ENCODE measurements around the gene CXXC4. TPM values are rescaled to one million over a fixed set of nuclear protein-coding genes. Genes with fewer than 3 reads are reported as not detected.

The CXXC4 gene
- total RNA-seq, 1 experiment from 2014 or later: 0.76 TPM

GRCh38 chr4:104490096-104490769 lies 4.5 kb downstream of the CXXC4 start:
- no peaks in the 10 kb centered on the region for H3K9me2 ChIP-seq (ENCODE audit: insufficient read depth)
- no peaks in the 10 kb centered on the region for H3K36me3 ChIP-seq (ENCODE audit: low read depth)
- peak overlapping the region; percentile 80 for H3K4me2 ChIP-seq
- no peaks in the 10 kb centered on the region for H3K79me2 ChIP-seq (ENCODE audit: low read depth)
- H3K9me3 ChIP-seq (ENCODE audit: insufficient read depth, low read depth): no peaks in the 10 kb centered on the region
- no peaks in the 10 kb centered on the region for H4K20me1 ChIP-seq (ENCODE audit: insufficient read depth)
- no peak for TF ChIP-seq EZH2 (IDR thresholded peaks at IDR 0.05; ENCODE audit: low read depth)
- TF ChIP-seq, protein P1, sequence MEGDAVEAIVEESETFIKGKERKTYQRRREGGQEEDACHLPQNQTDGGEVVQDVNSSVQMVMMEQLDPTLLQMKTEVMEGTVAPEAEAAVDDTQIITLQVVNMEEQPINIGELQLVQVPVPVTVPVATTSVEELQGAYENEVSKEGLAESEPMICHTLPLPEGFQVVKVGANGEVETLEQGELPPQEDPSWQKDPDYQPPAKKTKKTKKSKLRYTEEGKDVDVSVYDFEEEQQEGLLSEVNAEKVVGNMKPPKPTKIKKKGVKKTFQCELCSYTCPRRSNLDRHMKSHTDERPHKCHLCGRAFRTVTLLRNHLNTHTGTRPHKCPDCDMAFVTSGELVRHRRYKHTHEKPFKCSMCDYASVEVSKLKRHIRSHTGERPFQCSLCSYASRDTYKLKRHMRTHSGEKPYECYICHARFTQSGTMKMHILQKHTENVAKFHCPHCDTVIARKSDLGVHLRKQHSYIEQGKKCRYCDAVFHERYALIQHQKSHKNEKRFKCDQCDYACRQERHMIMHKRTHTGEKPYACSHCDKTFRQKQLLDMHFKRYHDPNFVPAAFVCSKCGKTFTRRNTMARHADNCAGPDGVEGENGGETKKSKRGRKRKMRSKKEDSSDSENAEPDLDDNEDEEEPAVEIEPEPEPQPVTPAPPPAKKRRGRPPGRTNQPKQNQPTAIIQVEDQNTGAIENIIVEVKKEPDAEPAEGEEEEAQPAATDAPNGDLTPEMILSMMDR (conservative IDR thresholded peaks at IDR 0.05): no peak
- H3F3A ChIP-seq (ENCODE audit: insufficient read depth, low read depth): 0 out of 2 replicates have a peak, but pooled peaks cover 3% of the 10 kb centered on the region
- intact Hi-C loops (cut with micrococcal nuclease; ENCODE audit: unreplicated experiment): no loop called here
- BruUV-seq (replicated peaks): no TSS peak
- 0 out of 2 replicates have a peak overlapping the region, but pooled peaks have one; percentile 71 for H2AFZ ChIP-seq
- no peak overlapping the region for H3K27ac ChIP-seq
- ChIA-PET CTCF (no interaction called here), POLR2A (ENCODE audit: unreplicated experiment) (interaction anchor here (0.6 to 0.7 kb wide), 2 partner anchors 983 to 1094 kb away, joined by 4 read pairs; no protein-coding TSS in a partner anchor)
- H3K4me3 ChIP-seq: peak overlapping the region; percentile 63
- H3K27me3 ChIP-seq (ENCODE audit: insufficient read depth, low read depth): no peaks in the 10 kb centered on the region
- no peaks in the 10 kb centered on the region for H3K4me1 ChIP-seq (replicated peaks; ENCODE audit: insufficient read depth)
- no peak for DNase-seq

DNA sequence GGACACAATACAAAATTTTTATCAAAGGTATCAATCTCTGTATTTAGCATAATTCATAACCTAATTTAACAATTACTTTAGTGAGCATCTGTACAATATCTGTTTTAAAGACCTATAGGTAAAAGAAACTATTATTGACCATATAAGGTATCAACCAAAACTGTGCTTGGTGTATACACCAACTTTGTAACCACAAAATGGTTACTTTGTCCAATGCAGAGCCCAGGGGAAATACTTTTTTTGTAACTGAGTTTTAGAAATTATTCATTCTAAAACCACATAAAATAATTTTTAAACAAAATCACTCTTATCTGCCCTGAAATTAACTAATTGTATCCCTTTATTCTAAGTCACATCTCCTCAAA lies 5.0 kb downstream of the CXXC4 start:
- no peaks in the 10 kb centered on the region for H3K27me3 ChIP-seq (ENCODE audit: insufficient read depth, low read depth)
- no peak overlapping the region for H3K4me2 ChIP-seq
- no peak for DNase-seq
- no peaks in the 10 kb centered on the region for H3K9me2 ChIP-seq (ENCODE audit: insufficient read depth)
- ChIA-PET CTCF (no interaction called here), POLR2A (ENCODE audit: unreplicated experiment) (no interaction called here)
- H3K79me2 ChIP-seq (ENCODE audit: low read depth): no peaks in the 10 kb centered on the region
- no peaks in the 10 kb centered on the region for H3K9me3 ChIP-seq (ENCODE audit: insufficient read depth, low read depth)
- H3K36me3 ChIP-seq (ENCODE audit: low read depth): no peaks in the 10 kb centered on the region
- H4K20me1 ChIP-seq (ENCODE audit: insufficient read depth): no peaks in the 10 kb centered on the region
- H3K4me1 ChIP-seq (replicated peaks; ENCODE audit: insufficient read depth): no peaks in the 10 kb centered on the region
- TF ChIP-seq, protein P1 (conservative IDR thresholded peaks at IDR 0.05): no peak
- TF ChIP-seq EZH2 (IDR thresholded peaks at IDR 0.05; ENCODE audit: low read depth): no peak
- H3K27ac ChIP-seq: no peak overlapping the region
- H3F3A ChIP-seq (ENCODE audit: insufficient read depth, low read depth): 0 out of 2 replicates have a peak, but pooled peaks cover 3% of the 10 kb centered on the region
- no peak overlapping the region for H2AFZ ChIP-seq
- H3K4me3 ChIP-seq: no peak overlapping the region
- intact Hi-C loops (cut with micrococcal nuclease; ENCODE audit: unreplicated experiment): no loop called here
- BruUV-seq (replicated peaks): no TSS peak

GRCh38 chr4:104488151-104488550 lies 6.5 kb downstream of the CXXC4 start:
- no peak for DNase-seq
- POLR2A ChIA-PET (ENCODE audit: unreplicated experiment): no interaction called here
- no peaks in the 10 kb centered on the region for H3K9me2 ChIP-seq (ENCODE audit: insufficient read depth)
- BruUV-seq (replicated peaks): no TSS peak
- no peaks in the 10 kb centered on the region for H3F3A ChIP-seq (ENCODE audit: insufficient read depth, low read depth)
- H3K27me3 ChIP-seq (ENCODE audit: insufficient read depth, low read depth): no peaks in the 10 kb centered on the region
- CTCF ChIA-PET: no interaction called here
- no peaks in the 10 kb centered on the region for H3K9me3 ChIP-seq (ENCODE audit: insufficient read depth, low read depth)
- no peaks in the 10 kb centered on the region for H3K4me1 ChIP-seq (replicated peaks; ENCODE audit: insufficient read depth)
- no peaks in the 10 kb centered on the region for H4K20me1 ChIP-seq (ENCODE audit: insufficient read depth)
- H3K36me3 ChIP-seq (ENCODE audit: low read depth): no peaks in the 10 kb centered on the region
- TF ChIP-seq, protein P1 (conservative IDR thresholded peaks at IDR 0.05): no peak
- TF ChIP-seq EZH2 (IDR thresholded peaks at IDR 0.05; ENCODE audit: low read depth): no peak
- no peak overlapping the region for H3K4me3 ChIP-seq
- H3K27ac ChIP-seq: no peak overlapping the region
- no peak overlapping the region for H3K4me2 ChIP-seq
- intact Hi-C loops (cut with micrococcal nuclease; ENCODE audit: unreplicated experiment): no loop called here
- H3K79me2 ChIP-seq (ENCODE audit: low read depth): no peaks in the 10 kb centered on the region
- no peak overlapping the region for H2AFZ ChIP-seq

All from PC-9 (cell line).